ENCODE results near the gene PHACTR4. TPM values are rescaled to one million over a fixed set of nuclear protein-coding genes. Genes with fewer than 3 reads are reported as not detected.
A peak's percentile ranks its signal among the peaks of the same experiment; 100 is the strongest.

Gene PHACTR4
- total and polyA plus RNA-seq, 9 of the 15 experiments (the other 6 are each of a cell fraction or from before 2014, with no cell fraction given), result 6.4 to 43.6 (median 14.2) TPM

DNA sequence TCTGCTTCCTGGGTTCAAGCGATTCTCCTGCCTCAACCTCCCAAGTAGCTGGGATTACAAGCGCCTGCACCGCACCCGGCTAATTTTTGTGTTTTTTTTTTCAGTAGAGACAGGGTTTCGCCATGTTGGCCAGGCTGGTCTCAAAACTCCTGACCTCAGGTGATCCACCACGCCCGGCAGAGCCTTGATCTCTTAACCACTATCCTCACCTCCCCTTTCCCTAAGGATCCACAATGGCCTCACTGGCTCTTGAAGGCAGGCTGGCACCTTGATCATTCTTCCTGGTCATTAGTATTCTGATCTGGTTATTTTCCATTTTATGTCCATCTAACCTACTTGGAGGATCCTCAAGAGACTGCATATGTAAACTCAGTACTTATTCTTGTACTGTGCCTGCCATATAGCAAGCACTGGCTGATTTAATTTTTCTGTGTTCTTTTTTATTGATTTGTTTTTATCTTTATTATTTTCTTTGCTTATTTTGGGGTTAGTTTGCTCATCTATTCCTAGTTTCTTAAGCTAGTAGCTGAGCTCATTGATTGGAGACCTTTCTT is 142.6 kb downstream of the PHACTR4 start (continued):
- TF ChIP-seq RBM17 (IDR thresholded peaks at IDR 0.05; ENCODE audit: borderline replicate concordance, low read depth, low read length) (no peak), POLR2AphosphoS2 (IDR thresholded peaks at IDR 0.05; ENCODE audit: low read length) (peak; percentile 70), ZNF551 (CRISPR knock-in tag; IDR thresholded peaks at IDR 0.05) (0 out of 2 replicates have a peak, but pooled peaks have one; percentile 6), SIN3A (IDR thresholded peaks at IDR 0.05; ENCODE audit: borderline replicate concordance in 2 of 2, control insufficient read depth in 1 of 2, low read depth in 2 of 2, low read length in 2 of 2) (peak in 1 of 2 experiments; percentile 28; a peak in 1 of 4 replicates), SIN3B (IDR thresholded peaks at IDR 0.05; ENCODE audit: low read depth) (no peak), PTTG1 (tag; IDR thresholded peaks at IDR 0.05; ENCODE audit: low read depth) (no peak), FOXP1 (CRISPR knock-in tag; IDR thresholded peaks at IDR 0.05) (0 out of 2 replicates have a peak, but pooled peaks have one; percentile 44), CHD2 (IDR thresholded peaks at IDR 0.05; ENCODE audit: low read depth, low read length) (peak; percentile 64), CHCHD3 (CRISPR knock-in tag; IDR thresholded peaks at IDR 0.05) (0 out of 2 replicates have a peak, but pooled peaks have one; percentile 75), ZNF146 (CRISPR knock-in tag; IDR thresholded peaks at IDR 0.05; ENCODE audit: unreplicated experiment) (no peak), MAZ (CRISPR knock-in tag; conservative IDR thresholded peaks at IDR 0.05 in 1 of 2, IDR thresholded peaks at IDR 0.05 in 1 of 2) (no peak), THRAP3 (IDR thresholded peaks at IDR 0.05; ENCODE audit: borderline replicate concordance) (peak; percentile 84), NBN (IDR thresholded peaks at IDR 0.05; ENCODE audit: low read depth) (no peak), MEF2A (IDR thresholded peaks at IDR 0.05; ENCODE audit: control insufficient read depth, low read depth, low read length) (no peak), ETV6 (IDR thresholded peaks at IDR 0.05; ENCODE audit: borderline replicate concordance in 1 of 2, low read depth in 2 of 2, low read length in 1 of 2) (no peak), ETV6 (CRISPR knock-in tag; IDR thresholded peaks at IDR 0.05; ENCODE audit: borderline replicate concordance) (no peak), CBFA2T3 (IDR thresholded peaks at IDR 0.05) (no peak)
- TF ChIP-seq, protein P1, sequence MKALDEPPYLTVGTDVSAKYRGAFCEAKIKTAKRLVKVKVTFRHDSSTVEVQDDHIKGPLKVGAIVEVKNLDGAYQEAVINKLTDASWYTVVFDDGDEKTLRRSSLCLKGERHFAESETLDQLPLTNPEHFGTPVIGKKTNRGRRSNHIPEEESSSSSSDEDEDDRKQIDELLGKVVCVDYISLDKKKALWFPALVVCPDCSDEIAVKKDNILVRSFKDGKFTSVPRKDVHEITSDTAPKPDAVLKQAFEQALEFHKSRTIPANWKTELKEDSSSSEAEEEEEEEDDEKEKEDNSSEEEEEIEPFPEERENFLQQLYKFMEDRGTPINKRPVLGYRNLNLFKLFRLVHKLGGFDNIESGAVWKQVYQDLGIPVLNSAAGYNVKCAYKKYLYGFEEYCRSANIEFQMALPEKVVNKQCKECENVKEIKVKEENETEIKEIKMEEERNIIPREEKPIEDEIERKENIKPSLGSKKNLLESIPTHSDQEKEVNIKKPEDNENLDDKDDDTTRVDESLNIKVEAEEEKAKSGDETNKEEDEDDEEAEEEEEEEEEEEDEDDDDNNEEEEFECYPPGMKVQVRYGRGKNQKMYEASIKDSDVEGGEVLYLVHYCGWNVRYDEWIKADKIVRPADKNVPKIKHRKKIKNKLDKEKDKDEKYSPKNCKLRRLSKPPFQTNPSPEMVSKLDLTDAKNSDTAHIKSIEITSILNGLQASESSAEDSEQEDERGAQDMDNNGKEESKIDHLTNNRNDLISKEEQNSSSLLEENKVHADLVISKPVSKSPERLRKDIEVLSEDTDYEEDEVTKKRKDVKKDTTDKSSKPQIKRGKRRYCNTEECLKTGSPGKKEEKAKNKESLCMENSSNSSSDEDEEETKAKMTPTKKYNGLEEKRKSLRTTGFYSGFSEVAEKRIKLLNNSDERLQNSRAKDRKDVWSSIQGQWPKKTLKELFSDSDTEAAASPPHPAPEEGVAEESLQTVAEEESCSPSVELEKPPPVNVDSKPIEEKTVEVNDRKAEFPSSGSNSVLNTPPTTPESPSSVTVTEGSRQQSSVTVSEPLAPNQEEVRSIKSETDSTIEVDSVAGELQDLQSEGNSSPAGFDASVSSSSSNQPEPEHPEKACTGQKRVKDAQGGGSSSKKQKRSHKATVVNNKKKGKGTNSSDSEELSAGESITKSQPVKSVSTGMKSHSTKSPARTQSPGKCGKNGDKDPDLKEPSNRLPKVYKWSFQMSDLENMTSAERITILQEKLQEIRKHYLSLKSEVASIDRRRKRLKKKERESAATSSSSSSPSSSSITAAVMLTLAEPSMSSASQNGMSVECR (CRISPR knock-in tag; IDR thresholded peaks at IDR 0.05), result 0 out of 2 replicates have a peak, but pooled peaks have one; percentile 4
- TF ChIP-seq, protein P2, sequence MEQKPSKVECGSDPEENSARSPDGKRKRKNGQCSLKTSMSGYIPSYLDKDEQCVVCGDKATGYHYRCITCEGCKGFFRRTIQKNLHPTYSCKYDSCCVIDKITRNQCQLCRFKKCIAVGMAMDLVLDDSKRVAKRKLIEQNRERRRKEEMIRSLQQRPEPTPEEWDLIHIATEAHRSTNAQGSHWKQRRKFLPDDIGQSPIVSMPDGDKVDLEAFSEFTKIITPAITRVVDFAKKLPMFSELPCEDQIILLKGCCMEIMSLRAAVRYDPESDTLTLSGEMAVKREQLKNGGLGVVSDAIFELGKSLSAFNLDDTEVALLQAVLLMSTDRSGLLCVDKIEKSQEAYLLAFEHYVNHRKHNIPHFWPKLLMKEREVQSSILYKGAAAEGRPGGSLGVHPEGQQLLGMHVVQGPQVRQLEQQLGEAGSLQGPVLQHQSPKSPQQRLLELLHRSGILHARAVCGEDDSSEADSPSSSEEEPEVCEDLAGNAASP (IDR thresholded peaks at IDR 0.05), result no peak

All from K562 (cell line).